Kidney (tissue), 14 donors: ENCODE measurements around the gene GNGT2. TPM values are rescaled to one million over a fixed set of nuclear protein-coding genes. Genes with fewer than 3 reads are reported as not detected.
A peak's percentile ranks its signal among the peaks of the same experiment; 100 is the strongest.

ENCODE experiments used
- DNase-seq, 5 donors: peaks; one replicate each; pipeline ENCODE4 v3.0.0-alpha.2; 2013 to 2020
- FAIRE-seq: peaks from 2 replicates; lab custom pipeline; 2012; peaks lifted over from hg19 to GRCh38; lab: Jason Lieb, UNC
- H3K27ac ChIP-seq, 2 donors: one replicate each; pipeline ENCODE4 v1.7.0; 2013; ENCODE audit warnings: low read depth in 2 of 2, low read length in 2 of 2, inconsistent platforms in 1 of 2
- H3K27me3 ChIP-seq: one replicate; pipeline ENCODE4 v1.7.1; 2013; ENCODE audit warnings: low read length, inconsistent platforms; ENCODE audit not compliant: control insufficient read depth, insufficient read depth
- H3K36me3 ChIP-seq, 3 donors: one replicate each; pipeline versions ENCODE4 v1.7.0 to v1.7.1; 2013; ENCODE audit warnings: low read length in 3 of 3, control low read depth in 1 of 3, inconsistent platforms in 1 of 3; ENCODE audit not compliant: insufficient read depth in 3 of 3, control insufficient read depth in 2 of 3
- H3K4me1 ChIP-seq, 3 donors: one replicate each; pipeline versions ENCODE4 v1.7.0 to v1.7.1; 2013; ENCODE audit warnings: low read length in 3 of 3, inconsistent platforms in 1 of 3, low read depth in 1 of 3; ENCODE audit not compliant: control insufficient read depth in 2 of 3, insufficient read depth in 2 of 3
- H3K4me3 ChIP-seq, 3 donors: one replicate each; pipeline versions ENCODE4 v1.7.0 to v1.8.1; 2013; ENCODE audit warnings: low read length in 3 of 3, control low read depth in 1 of 3, inconsistent platforms in 1 of 3
- H3K9ac ChIP-seq, 3 donors: one replicate each; pipeline versions ENCODE4 v1.7.0 to v1.7.1; 2013; ENCODE audit warnings: low read length in 3 of 3, control low read depth in 1 of 3, inconsistent platforms in 1 of 3
- H3K9me3 ChIP-seq, 3 donors: one replicate each; pipeline versions ENCODE4 v1.7.0 to v1.7.1; 2013; ENCODE audit warnings: low read length in 3 of 3, control low read depth in 1 of 3, inconsistent platforms in 1 of 3; ENCODE audit not compliant: control insufficient read depth in 2 of 3, insufficient read depth in 1 of 3
- intact Hi-C: fragments of 100-400 bp; cut with DNase I; formaldehyde crosslinking; loops from one replicate; pipeline ENCODE4 v1.11.1; 2022
- polyA plus RNA-seq: library from polyadenylated mRNA; stranded (reverse); fragments of 350-450 nt; fragmentation: Illumina TruSeq; extraction: RNeasy Lipid Tissue Mini Kit (QIAGEN cat#74804); gene quantifications from one replicate; pipeline ENCODE4 v1.2.3, GENCODE V29; 2014; ENCODE audit warnings: low read depth, low replicate concordance; ENCODE audit not compliant: insufficient read depth
- total RNA-seq: library from RNA; stranded (reverse); fragmentation: NEBNext Ultra II Directional; extraction: Animal tissue kit (Norgen Biotek cat#: 25700); gene quantifications from one replicate; pipeline ENCODE4 v1.2.1, GENCODE V29; 2021
- TF ChIP-seq, protein P1 (sequence below): IDR thresholded peaks from 3 replicates; pipeline ENCODE4 v1.5.1; 2012; ENCODE audit warnings: mild to moderate bottlenecking, moderate library complexity, borderline replicate concordance; ENCODE audit not compliant: insufficient read depth; ENCODE audit errors: extremely low read depth
- donor health status: control.
- donor health status: control.
- donor health status: control.
- donor health status: control.
- donor health status: control.
- donor health status: DM: yes; HTN: yes; CAD: no.
- donor health status: Normal renal cell carcinoma (clear cell type).

The GNGT2 gene
- total and polyA plus RNA-seq, 2 donors from 2014 or later, result 4.7 to 8.3 TPM

DNA sequence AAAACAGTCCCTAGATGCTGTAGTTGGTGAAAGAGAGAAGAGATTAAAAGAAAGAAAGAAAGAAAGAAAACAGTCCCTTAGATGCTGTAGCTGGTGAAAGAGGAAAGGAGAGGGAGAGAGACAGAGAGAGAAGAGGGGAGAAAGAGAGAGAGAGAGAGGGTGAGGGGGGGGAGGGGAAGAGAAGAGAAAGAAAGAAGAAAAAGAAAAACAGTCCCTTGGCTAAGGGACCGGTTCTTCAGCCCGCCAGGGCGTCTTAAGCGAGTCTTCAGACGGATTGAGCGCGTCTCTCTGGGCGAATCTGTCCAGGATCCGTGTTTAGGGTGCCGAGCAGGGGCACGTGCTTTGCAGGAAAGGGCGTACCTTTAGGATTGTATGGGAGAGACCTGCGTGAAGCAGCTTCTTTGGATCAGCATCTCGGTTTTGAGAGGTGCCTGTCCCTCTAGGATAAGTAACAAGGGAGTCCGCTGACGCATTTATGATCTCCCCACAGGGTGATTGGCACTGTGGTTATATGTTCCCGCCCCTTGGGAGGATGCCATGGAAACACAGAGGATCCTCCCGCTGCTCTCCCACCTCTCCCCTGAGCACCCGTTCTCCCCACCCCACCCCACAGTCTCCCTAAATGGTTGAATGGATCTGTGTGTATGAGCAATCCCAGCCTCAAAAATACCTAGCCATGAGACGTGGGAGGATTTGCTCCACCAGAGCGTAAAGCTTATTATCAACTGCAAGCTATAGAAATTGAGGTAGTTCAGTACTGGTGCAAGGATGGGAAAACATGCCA lies 16.7 kb downstream of the GNGT2 start:
- Histone ChIP-seq H3K36me3 (no peaks in the 10 kb centered on the region), H3K27ac (peak overlapping the region; percentile 51 to 59)

DNA sequence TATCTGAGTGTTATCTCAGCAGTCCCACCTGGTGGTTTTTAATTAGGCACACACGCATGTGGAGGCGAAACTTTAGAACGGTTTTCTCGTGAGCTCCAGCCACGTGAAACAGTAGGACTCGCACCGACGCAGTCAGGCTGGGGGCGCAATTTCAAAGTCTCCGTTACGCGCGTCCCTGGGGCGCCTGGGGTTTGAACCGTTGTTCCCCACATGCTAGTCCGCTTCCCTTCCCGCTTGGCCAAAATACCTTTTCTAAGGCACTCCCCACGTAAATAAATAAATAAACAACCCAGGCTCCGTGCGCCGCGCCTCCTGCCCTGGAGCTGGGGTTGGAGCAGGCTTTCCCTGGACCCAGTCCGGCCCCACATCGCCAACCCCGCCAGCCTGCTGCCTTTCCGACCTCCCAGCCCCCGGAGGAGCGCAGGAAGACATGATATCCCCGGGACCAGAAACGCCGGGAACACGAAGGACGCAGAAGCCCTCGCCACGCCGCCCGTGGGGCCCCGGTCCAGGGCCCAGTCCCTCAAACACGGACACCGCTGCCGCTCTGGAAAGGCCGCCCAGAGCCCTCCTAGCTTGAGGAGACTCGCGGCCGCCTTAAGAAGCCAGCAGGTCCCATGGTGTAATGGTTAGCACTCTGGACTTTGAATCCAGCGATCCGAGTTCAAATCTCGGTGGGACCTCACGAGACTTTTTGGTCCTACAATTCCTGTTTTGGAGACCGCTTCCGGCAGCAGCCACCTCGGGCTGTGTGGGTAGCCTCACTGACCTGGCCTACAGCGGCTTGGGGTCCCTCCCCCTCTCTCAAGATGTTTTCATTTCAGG lies 18.2 kb downstream of the GNGT2 start:
- no peaks in the 10 kb centered on the region for H3K27me3 ChIP-seq
- H3K9me3 ChIP-seq, result no peaks in the 10 kb centered on the region
- H3K36me3 ChIP-seq, result no peaks in the 10 kb centered on the region
- TF ChIP-seq, protein P1, sequence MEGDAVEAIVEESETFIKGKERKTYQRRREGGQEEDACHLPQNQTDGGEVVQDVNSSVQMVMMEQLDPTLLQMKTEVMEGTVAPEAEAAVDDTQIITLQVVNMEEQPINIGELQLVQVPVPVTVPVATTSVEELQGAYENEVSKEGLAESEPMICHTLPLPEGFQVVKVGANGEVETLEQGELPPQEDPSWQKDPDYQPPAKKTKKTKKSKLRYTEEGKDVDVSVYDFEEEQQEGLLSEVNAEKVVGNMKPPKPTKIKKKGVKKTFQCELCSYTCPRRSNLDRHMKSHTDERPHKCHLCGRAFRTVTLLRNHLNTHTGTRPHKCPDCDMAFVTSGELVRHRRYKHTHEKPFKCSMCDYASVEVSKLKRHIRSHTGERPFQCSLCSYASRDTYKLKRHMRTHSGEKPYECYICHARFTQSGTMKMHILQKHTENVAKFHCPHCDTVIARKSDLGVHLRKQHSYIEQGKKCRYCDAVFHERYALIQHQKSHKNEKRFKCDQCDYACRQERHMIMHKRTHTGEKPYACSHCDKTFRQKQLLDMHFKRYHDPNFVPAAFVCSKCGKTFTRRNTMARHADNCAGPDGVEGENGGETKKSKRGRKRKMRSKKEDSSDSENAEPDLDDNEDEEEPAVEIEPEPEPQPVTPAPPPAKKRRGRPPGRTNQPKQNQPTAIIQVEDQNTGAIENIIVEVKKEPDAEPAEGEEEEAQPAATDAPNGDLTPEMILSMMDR, result peak; percentile 6
- H3K4me1 ChIP-seq, result peaks cover 0 to 4% (median 0%) of the 10 kb centered on the region in 3 donors
- DNase-seq (peak; percentile 96 to 98 (median 97)), FAIRE-seq (no peak)
- peak overlapping the region; percentile 87 to 96 (median 91) for H3K9ac ChIP-seq
- peak overlapping the region; percentile 98 to 100 for H3K27ac ChIP-seq
- peak overlapping the region; percentile 67 to 96 (median 91) for H3K4me3 ChIP-seq
- intact Hi-C loops, result no loop called here

More for the DNA sequence above, 16.7 kb downstream of the GNGT2 start:
- TF ChIP-seq, protein P1, result no peak
- intact Hi-C loops, result no loop called here
- Histone ChIP-seq H3K4me3 (peak overlapping the region; percentile 67 to 96 (median 91)), H3K4me1 (peaks cover 0 to 4% (median 0%) of the 10 kb centered on the region in 3 donors), H3K9ac (peak overlapping the region in 2 of 3 donors; percentile 87 to 96), H3K27me3 (no peaks in the 10 kb centered on the region), H3K9me3 (no peaks in the 10 kb centered on the region)
- DNase-seq (peak; percentile 81 to 95 (median 92)), FAIRE-seq (no peak)

DNA sequence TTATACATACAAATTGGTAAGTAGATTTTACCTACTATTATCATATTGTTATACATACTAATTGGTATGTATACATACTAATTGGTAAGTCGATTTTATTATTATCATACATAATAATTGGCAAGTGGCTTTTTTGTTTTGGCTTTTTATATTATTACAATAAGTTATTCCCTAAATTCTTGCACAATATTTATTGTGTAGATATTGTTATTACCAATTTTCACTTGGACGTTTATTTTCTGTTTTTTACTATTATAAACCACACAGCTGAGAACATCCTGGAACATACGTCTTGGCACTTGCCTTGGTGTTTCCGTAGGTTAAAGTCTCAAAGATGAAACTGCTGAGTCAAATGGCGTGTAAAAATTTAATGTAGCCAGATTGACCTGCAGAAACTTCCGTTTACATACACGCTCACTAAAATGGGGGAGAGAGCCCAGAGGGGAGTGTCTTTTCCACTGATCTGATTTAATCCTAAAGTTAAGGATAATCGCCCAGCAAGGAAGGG lies 18.9 kb downstream of the GNGT2 start:
- H3K36me3 ChIP-seq, result no peaks in the 10 kb centered on the region
- peaks cover 0 to 4% (median 0%) of the 10 kb centered on the region in 3 donors for H3K4me1 ChIP-seq
- peak overlapping the region; percentile 98 to 100 for H3K27ac ChIP-seq
- H3K9ac ChIP-seq, result peak overlapping the region; percentile 9 to 96 (median 87)
- peak overlapping the region; percentile 67 to 96 (median 91) for H3K4me3 ChIP-seq
- TF ChIP-seq, protein P1, result no peak
- H3K27me3 ChIP-seq, result no peaks in the 10 kb centered on the region
- no peaks in the 10 kb centered on the region for H3K9me3 ChIP-seq
- DNase-seq (no peak), FAIRE-seq (no peak)
- intact Hi-C loops, result no loop called here
